ENCODE results near the gene CHEK1. TPM values are rescaled to one million over a fixed set of nuclear protein-coding genes. Genes with fewer than 3 reads are reported as not detected.

CHEK1 gene
- total and polyA plus RNA-seq, 9 of the 15 experiments (the other 6 are each of a cell fraction or from before 2014, with no cell fraction given) = 62.6 to 108 (median 87.5) TPM

DNA sequence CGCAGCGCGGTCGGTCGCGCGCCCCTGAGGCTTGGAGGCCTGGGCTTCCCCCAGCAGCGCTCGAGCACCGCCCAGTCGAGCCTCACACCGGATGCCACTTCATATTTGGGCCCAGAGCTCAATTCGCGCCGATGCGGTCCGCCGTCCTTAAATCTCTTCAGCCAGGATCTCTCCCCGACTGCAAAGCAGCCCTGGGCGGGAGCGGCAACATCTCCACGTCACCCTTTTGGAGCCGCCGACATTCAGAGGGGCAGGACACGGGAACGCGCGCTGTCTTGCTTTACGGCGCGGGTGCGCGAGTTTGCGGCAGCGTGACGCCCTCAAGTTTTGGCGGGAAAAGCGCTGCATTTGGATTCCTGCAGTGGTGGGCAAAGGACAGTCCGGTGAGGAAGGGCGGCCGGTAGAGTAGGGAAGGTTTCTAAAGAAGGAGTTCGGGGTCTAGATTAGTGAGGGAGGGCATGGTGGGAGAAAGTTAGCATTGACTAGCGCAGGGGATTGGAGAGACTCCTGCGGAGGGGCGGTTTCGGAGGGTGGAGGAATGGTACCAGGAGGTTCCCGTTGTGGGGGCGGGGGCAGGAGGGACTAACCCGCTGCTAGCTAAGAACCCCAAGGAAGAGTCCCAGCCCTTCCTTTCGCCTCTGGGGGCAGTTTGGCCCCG lies 796 bp downstream of the CHEK1 start (continued):
- TF ChIP-seq, protein P1, sequence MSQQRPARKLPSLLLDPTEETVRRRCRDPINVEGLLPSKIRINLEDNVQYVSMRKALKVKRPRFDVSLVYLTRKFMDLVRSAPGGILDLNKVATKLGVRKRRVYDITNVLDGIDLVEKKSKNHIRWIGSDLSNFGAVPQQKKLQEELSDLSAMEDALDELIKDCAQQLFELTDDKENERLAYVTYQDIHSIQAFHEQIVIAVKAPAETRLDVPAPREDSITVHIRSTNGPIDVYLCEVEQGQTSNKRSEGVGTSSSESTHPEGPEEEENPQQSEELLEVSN (IDR thresholded peaks at IDR 0.05; ENCODE audit: borderline replicate concordance in 1 of 2, extremely low read depth in 1 of 2, insufficient read depth in 1 of 2, insufficient read length in 1 of 2, low read depth in 1 of 2, low read length in 1 of 2, poor library complexity in 1 of 2, severe bottlenecking in 1 of 2) = peak; percentile 82 to 85
- no peak for TF ChIP-seq ZFP1 (CRISPR knock-in tag; IDR thresholded peaks at IDR 0.05)
- TF ChIP-seq ZNF282 (CRISPR knock-in tag; IDR thresholded peaks at IDR 0.05) = no peak
- TF ChIP-seq ZNF354B (CRISPR knock-in tag; IDR thresholded peaks at IDR 0.05) = no peak
- no peak for TF ChIP-seq FOXA3 (CRISPR knock-in tag; conservative IDR thresholded peaks at IDR 0.05 in 1 of 2, IDR thresholded peaks at IDR 0.05 in 1 of 2)
- no peak; the same call in 1 of the 2 replicates for TF ChIP-seq PHB2 (IDR thresholded peaks at IDR 0.05; ENCODE audit: low read depth)
- TF ChIP-seq ZNF408 (CRISPR knock-in tag; IDR thresholded peaks at IDR 0.05; ENCODE audit: low read depth) = no peak
- TF ChIP-seq, protein P2, sequence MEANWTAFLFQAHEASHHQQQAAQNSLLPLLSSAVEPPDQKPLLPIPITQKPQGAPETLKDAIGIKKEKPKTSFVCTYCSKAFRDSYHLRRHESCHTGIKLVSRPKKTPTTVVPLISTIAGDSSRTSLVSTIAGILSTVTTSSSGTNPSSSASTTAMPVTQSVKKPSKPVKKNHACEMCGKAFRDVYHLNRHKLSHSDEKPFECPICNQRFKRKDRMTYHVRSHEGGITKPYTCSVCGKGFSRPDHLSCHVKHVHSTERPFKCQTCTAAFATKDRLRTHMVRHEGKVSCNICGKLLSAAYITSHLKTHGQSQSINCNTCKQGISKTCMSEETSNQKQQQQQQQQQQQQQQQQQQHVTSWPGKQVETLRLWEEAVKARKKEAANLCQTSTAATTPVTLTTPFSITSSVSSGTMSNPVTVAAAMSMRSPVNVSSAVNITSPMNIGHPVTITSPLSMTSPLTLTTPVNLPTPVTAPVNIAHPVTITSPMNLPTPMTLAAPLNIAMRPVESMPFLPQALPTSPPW (CRISPR knock-in tag; IDR thresholded peaks at IDR 0.05) = peak; percentile 86
- TF ChIP-seq, protein P3, sequence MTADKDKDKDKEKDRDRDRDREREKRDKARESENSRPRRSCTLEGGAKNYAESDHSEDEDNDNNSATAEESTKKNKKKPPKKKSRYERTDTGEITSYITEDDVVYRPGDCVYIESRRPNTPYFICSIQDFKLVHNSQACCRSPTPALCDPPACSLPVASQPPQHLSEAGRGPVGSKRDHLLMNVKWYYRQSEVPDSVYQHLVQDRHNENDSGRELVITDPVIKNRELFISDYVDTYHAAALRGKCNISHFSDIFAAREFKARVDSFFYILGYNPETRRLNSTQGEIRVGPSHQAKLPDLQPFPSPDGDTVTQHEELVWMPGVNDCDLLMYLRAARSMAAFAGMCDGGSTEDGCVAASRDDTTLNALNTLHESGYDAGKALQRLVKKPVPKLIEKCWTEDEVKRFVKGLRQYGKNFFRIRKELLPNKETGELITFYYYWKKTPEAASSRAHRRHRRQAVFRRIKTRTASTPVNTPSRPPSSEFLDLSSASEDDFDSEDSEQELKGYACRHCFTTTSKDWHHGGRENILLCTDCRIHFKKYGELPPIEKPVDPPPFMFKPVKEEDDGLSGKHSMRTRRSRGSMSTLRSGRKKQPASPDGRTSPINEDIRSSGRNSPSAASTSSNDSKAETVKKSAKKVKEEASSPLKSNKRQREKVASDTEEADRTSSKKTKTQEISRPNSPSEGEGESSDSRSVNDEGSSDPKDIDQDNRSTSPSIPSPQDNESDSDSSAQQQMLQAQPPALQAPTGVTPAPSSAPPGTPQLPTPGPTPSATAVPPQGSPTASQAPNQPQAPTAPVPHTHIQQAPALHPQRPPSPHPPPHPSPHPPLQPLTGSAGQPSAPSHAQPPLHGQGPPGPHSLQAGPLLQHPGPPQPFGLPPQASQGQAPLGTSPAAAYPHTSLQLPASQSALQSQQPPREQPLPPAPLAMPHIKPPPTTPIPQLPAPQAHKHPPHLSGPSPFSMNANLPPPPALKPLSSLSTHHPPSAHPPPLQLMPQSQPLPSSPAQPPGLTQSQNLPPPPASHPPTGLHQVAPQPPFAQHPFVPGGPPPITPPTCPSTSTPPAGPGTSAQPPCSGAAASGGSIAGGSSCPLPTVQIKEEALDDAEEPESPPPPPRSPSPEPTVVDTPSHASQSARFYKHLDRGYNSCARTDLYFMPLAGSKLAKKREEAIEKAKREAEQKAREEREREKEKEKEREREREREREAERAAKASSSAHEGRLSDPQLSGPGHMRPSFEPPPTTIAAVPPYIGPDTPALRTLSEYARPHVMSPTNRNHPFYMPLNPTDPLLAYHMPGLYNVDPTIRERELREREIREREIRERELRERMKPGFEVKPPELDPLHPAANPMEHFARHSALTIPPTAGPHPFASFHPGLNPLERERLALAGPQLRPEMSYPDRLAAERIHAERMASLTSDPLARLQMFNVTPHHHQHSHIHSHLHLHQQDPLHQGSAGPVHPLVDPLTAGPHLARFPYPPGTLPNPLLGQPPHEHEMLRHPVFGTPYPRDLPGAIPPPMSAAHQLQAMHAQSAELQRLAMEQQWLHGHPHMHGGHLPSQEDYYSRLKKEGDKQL (CRISPR knock-in tag; IDR thresholded peaks at IDR 0.05; ENCODE audit: borderline replicate concordance) = no peak
- TF ChIP-seq, protein P4, sequence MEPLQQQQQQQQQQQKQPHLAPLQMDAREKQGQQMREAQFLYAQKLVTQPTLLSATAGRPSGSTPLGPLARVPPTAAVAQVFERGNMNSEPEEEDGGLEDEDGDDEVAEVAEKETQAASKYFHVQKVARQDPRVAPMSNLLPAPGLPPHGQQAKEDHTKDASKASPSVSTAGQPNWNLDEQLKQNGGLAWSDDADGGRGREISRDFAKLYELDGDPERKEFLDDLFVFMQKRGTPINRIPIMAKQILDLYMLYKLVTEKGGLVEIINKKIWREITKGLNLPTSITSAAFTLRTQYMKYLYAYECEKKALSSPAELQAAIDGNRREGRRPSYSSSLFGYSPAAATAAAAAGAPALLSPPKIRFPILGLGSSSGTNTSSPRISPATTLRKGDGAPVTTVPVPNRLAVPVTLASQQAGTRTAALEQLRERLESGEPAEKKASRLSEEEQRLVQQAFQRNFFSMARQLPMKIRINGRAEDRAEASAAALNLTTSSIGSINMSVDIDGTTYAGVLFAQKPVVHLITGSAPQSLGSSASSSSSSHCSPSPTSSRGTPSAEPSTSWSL (CRISPR knock-in tag; IDR thresholded peaks at IDR 0.05; ENCODE audit: borderline replicate concordance) = no peak
- peak; percentile 86 for TF ChIP-seq POLR2AphosphoS5 (IDR thresholded peaks at IDR 0.05; ENCODE audit: control insufficient read depth, insufficient read depth, low read depth, low read length)
- no peak for TF ChIP-seq RUNX1 (IDR thresholded peaks at IDR 0.05; ENCODE audit: low read depth)
- no peak; the same call in 1 of the 2 replicates for TF ChIP-seq BHLHE40 (IDR thresholded peaks at IDR 0.05; ENCODE audit: low read length)
- no peak; the same call in 1 of the 2 replicates for TF ChIP-seq ZNF75A (CRISPR knock-in tag; IDR thresholded peaks at IDR 0.05)
- TF ChIP-seq, protein P5, sequence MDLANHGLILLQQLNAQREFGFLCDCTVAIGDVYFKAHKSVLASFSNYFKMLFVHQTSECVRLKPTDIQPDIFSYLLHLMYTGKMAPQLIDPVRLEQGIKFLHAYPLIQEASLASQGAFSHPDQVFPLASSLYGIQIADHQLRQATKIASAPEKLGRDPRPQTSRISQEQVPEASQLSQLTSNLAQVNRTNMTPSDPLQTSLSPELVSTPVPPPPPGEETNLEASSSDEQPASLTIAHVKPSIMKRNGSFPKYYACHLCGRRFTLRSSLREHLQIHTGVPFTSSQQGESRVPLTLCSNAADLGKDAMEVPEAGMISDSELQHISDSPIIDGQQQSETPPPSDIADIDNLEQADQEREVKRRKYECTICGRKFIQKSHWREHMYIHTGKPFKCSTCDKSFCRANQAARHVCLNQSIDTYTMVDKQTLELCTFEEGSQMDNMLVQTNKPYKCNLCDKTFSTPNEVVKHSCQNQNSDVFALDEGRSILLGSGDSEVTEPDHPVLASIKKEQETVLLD (IDR thresholded peaks at IDR 0.05) = peak; percentile 72
